HL-60 (cell line): ENCODE data around the gene PRELP.

Experiments
- GABPA ChIP-seq: IDR thresholded peaks from 2 replicates; pipeline ENCODE4 v1.6.1; 2012; ENCODE audit warnings: low read depth
- POLR2AphosphoS5 ChIP-seq: IDR thresholded peaks from 2 replicates; pipeline ENCODE4 v1.6.1; 2012; ENCODE audit warnings: low read depth
- TF ChIP-seq, protein P1 (sequence below): IDR thresholded peaks from 2 replicates; pipeline ENCODE4 v1.6.1; 2012; ENCODE audit warnings: low read depth; ENCODE audit not compliant: insufficient replicate concordance

DNA sequence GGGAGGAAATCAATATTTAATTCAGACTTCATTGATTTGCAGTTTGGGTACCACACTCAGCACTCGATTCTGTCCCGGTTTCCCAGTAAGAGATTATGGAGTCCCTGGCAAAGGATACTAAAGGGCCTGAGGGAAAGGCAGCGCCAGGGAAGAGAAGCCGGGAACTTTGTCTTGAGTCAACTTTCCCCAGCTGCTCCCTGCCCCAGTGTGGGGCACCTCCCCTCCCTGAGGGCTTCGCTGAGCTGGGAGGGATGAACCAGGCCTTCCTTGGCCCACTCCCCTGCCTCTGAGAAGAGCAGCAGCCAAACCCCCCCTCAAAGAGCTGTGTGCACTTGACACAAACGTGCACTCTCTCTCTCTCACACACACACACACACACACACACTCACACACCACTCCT, 51.0 kb downstream of the PRELP start:
- TF ChIP-seq POLR2AphosphoS5 = no peak
- no peak for TF ChIP-seq GABPA
- TF ChIP-seq, protein P1, sequence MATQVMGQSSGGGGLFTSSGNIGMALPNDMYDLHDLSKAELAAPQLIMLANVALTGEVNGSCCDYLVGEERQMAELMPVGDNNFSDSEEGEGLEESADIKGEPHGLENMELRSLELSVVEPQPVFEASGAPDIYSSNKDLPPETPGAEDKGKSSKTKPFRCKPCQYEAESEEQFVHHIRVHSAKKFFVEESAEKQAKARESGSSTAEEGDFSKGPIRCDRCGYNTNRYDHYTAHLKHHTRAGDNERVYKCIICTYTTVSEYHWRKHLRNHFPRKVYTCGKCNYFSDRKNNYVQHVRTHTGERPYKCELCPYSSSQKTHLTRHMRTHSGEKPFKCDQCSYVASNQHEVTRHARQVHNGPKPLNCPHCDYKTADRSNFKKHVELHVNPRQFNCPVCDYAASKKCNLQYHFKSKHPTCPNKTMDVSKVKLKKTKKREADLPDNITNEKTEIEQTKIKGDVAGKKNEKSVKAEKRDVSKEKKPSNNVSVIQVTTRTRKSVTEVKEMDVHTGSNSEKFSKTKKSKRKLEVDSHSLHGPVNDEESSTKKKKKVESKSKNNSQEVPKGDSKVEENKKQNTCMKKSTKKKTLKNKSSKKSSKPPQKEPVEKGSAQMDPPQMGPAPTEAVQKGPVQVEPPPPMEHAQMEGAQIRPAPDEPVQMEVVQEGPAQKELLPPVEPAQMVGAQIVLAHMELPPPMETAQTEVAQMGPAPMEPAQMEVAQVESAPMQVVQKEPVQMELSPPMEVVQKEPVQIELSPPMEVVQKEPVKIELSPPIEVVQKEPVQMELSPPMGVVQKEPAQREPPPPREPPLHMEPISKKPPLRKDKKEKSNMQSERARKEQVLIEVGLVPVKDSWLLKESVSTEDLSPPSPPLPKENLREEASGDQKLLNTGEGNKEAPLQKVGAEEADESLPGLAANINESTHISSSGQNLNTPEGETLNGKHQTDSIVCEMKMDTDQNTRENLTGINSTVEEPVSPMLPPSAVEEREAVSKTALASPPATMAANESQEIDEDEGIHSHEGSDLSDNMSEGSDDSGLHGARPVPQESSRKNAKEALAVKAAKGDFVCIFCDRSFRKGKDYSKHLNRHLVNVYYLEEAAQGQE = no peak
